ENCODE data around the gene VPS33A.

DNA sequence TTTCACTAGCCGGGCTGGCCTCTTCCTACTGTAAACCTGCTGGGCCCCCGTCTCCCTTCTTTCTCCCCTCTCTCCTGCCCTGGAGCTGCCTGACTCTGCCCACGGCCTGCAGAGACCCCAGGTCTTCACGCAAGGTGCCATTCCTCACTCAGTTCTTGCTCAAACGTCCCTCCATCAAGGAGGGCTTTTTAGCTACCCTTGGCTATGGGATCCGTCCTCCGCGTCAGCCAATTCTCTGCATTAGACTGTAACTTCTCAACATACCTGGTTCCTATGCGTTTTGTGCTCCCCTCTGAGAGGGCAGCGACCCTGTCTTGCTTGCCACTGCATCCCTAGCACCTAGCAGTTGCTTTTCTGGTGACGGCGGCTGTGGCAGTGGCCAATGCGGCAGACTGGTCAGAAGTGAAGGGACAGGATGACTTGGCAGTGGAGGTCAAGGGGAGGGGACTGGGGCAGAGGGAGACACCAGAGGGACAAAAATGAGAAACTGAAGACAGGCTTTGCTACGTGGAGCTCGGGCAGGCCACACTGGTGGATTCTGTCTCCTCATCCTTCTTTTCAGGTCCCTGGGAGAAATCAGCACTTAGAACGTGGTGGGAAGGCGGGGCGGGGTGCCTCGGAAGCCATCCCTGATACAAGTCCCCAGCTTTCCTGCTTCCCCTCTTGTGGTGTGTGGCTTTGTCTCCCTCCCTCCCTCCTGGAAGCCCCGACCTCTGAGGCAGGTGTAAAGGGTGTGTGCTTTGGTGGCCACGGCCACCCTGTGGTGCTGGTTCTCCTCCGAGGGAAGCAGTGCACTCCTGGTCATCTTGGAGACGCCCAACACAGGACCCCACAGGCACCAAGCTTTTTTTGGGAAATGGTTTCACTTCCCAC, 61.0 kb downstream of the VPS33A start:
- TF ChIP-seq, protein P1, sequence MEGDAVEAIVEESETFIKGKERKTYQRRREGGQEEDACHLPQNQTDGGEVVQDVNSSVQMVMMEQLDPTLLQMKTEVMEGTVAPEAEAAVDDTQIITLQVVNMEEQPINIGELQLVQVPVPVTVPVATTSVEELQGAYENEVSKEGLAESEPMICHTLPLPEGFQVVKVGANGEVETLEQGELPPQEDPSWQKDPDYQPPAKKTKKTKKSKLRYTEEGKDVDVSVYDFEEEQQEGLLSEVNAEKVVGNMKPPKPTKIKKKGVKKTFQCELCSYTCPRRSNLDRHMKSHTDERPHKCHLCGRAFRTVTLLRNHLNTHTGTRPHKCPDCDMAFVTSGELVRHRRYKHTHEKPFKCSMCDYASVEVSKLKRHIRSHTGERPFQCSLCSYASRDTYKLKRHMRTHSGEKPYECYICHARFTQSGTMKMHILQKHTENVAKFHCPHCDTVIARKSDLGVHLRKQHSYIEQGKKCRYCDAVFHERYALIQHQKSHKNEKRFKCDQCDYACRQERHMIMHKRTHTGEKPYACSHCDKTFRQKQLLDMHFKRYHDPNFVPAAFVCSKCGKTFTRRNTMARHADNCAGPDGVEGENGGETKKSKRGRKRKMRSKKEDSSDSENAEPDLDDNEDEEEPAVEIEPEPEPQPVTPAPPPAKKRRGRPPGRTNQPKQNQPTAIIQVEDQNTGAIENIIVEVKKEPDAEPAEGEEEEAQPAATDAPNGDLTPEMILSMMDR (IDR thresholded peaks at IDR 0.05; ENCODE audit: low read depth, low read length, missing input control): no peak
- TF ChIP-seq, protein P2, sequence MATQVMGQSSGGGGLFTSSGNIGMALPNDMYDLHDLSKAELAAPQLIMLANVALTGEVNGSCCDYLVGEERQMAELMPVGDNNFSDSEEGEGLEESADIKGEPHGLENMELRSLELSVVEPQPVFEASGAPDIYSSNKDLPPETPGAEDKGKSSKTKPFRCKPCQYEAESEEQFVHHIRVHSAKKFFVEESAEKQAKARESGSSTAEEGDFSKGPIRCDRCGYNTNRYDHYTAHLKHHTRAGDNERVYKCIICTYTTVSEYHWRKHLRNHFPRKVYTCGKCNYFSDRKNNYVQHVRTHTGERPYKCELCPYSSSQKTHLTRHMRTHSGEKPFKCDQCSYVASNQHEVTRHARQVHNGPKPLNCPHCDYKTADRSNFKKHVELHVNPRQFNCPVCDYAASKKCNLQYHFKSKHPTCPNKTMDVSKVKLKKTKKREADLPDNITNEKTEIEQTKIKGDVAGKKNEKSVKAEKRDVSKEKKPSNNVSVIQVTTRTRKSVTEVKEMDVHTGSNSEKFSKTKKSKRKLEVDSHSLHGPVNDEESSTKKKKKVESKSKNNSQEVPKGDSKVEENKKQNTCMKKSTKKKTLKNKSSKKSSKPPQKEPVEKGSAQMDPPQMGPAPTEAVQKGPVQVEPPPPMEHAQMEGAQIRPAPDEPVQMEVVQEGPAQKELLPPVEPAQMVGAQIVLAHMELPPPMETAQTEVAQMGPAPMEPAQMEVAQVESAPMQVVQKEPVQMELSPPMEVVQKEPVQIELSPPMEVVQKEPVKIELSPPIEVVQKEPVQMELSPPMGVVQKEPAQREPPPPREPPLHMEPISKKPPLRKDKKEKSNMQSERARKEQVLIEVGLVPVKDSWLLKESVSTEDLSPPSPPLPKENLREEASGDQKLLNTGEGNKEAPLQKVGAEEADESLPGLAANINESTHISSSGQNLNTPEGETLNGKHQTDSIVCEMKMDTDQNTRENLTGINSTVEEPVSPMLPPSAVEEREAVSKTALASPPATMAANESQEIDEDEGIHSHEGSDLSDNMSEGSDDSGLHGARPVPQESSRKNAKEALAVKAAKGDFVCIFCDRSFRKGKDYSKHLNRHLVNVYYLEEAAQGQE (IDR thresholded peaks at IDR 0.05): no peak
